SU-DHL-6 (cell line): Measurements from ENCODE around the gene ZNF471.

Experiments used
- H2AFZ ChIP-seq: fragments of 200-600 bp; sonication (generic); 2 replicates; pipeline ENCODE4 v1.6.1; 2014; ENCODE audit warnings: low read depth, mild to moderate bottlenecking, moderate library complexity, mixed read lengths, antibody characterized with exemption, low read length; ENCODE audit not compliant: severe bottlenecking
- H3F3A ChIP-seq: fragments of 200-600 bp; shearing (Covaris generic); 2 replicates; pipeline ENCODE4 v1.6.0; 2016; ENCODE audit warnings: antibody characterized with exemption, mild to moderate bottlenecking; ENCODE audit not compliant: insufficient read depth
- H3K27ac ChIP-seq: fragments of 200-600 bp; sonication (generic); 2 replicates; pipeline ENCODE4 v1.5.1; 2016; ENCODE audit warnings: low read depth, mild to moderate bottlenecking, low read length, moderate library complexity, mixed read lengths
- H3K27me3 ChIP-seq: fragments of 200-600 bp; sonication (generic), shearing (Covaris generic); 2 replicates; pipeline ENCODE4 v1.6.0; 2014; ENCODE audit warnings: mild to moderate bottlenecking, low read length
- H3K36me3 ChIP-seq: fragments of 200-600 bp; sonication (generic); 2 replicates; pipeline ENCODE4 v1.6.1; 2014; ENCODE audit warnings: mild to moderate bottlenecking, low read length, mixed read lengths
- H3K4me2 ChIP-seq: fragments of 300-600, 200-600 bp; shearing (Covaris generic), sonication (generic); 2 replicates; pipeline ENCODE4 v1.6.0; 2014; ENCODE audit warnings: low read length, low read depth, mild to moderate bottlenecking; ENCODE audit not compliant: poor library complexity, severe bottlenecking
- H3K4me3 ChIP-seq: fragments of 200-600 bp; sonication (generic); 2 replicates; pipeline ENCODE4 v1.5.1; 2014; ENCODE audit warnings: antibody characterized with exemption, low read length, mild to moderate bottlenecking, mixed read lengths; ENCODE audit not compliant: insufficient read depth, poor library complexity, severe bottlenecking
- H3K79me2 ChIP-seq: fragments of 200-600 bp; sonication (generic); 2 replicates; pipeline ENCODE4 v1.6.1; 2014; ENCODE audit warnings: mild to moderate bottlenecking, low read length, moderate library complexity; ENCODE audit not compliant: insufficient read depth
- H3K9ac ChIP-seq: fragments of 200-600 bp; sonication (generic); 2 replicates; pipeline ENCODE4 v1.7.0; 2014; ENCODE audit warnings: mild to moderate bottlenecking, low read length
- H3K9me2 ChIP-seq: fragments of 200-600 bp; sonication (generic); replicated peaks from 2 replicates; pipeline ENCODE4 v1.6.1; 2014; ENCODE audit warnings: low read length; ENCODE audit not compliant: insufficient read depth
- H3K9me3 ChIP-seq: fragments of 200-600 bp; sonication (generic); 2 replicates; pipeline ENCODE4 v1.6.1; 2014; ENCODE audit warnings: low read length, mixed read lengths; ENCODE audit not compliant: insufficient read depth
- H4K20me1 ChIP-seq: fragments of 200-600 bp; sonication (generic); 2 replicates; pipeline ENCODE4 v1.6.1; 2014; ENCODE audit warnings: low read depth, mild to moderate bottlenecking, antibody characterized with exemption, low read length, moderate library complexity, mixed read lengths
- CTCF ChIP-seq: fragments of 200-600 bp; sonication (generic); IDR thresholded peaks from one replicate; pipeline ENCODE4 v1.5.1; 2017; ENCODE audit warnings: antibody characterized with exemption, mild to moderate bottlenecking, low read length, moderate library complexity; ENCODE audit not compliant: insufficient read depth, poor library complexity, severe bottlenecking
- EZH2phosphoT487 ChIP-seq: fragments of 200-600 bp; sonication (generic), shearing (Covaris generic); conservative IDR thresholded peaks from 2 replicates; pipeline ENCODE4 v1.6.1; 2018; ENCODE audit warnings: mild to moderate bottlenecking, antibody characterized with exemption, low read length, moderate library complexity, mixed read lengths

Gene ZNF471

GRCh38 chr19:56504581-56504980 lies 3.1 kb upstream of the ZNF471 start:
- no peak overlapping the region for H2AFZ ChIP-seq
- H3K27me3 ChIP-seq, result no peaks in the 10 kb centered on the region
- TF ChIP-seq CTCF (no peak), EZH2phosphoT487 (no peak)
- no peaks in the 10 kb centered on the region for H3F3A ChIP-seq
- H3K9me2 ChIP-seq, result no peaks in the 10 kb centered on the region
- H3K4me2 ChIP-seq, result no peak overlapping the region
- no peaks in the 10 kb centered on the region for H3K36me3 ChIP-seq
- H3K9ac ChIP-seq, result no peak overlapping the region
- no peaks in the 10 kb centered on the region for H4K20me1 ChIP-seq
- H3K79me2 ChIP-seq, result no peaks in the 10 kb centered on the region
- H3K9me3 ChIP-seq, result no peaks in the 10 kb centered on the region
- no peak overlapping the region for H3K27ac ChIP-seq
- no peak overlapping the region for H3K4me3 ChIP-seq

GRCh38 chr19:56508290-56508778 lies 679 bp downstream of the ZNF471 start:
- Histone ChIP-seq H3K79me2 (no peaks in the 10 kb centered on the region), H3K9me3 (no peaks in the 10 kb centered on the region), H3F3A (no peaks in the 10 kb centered on the region), H3K27ac (no peak overlapping the region), H3K27me3 (no peaks in the 10 kb centered on the region), H3K36me3 (no peaks in the 10 kb centered on the region), H3K9me2 (no peaks in the 10 kb centered on the region), H4K20me1 (no peaks in the 10 kb centered on the region), H3K9ac (no peak overlapping the region), H3K4me2 (no peak overlapping the region), H3K4me3 (no peak overlapping the region), H2AFZ (no peak overlapping the region)
- no peak for TF ChIP-seq EZH2phosphoT487
- TF ChIP-seq CTCF, result no peak

DNA sequence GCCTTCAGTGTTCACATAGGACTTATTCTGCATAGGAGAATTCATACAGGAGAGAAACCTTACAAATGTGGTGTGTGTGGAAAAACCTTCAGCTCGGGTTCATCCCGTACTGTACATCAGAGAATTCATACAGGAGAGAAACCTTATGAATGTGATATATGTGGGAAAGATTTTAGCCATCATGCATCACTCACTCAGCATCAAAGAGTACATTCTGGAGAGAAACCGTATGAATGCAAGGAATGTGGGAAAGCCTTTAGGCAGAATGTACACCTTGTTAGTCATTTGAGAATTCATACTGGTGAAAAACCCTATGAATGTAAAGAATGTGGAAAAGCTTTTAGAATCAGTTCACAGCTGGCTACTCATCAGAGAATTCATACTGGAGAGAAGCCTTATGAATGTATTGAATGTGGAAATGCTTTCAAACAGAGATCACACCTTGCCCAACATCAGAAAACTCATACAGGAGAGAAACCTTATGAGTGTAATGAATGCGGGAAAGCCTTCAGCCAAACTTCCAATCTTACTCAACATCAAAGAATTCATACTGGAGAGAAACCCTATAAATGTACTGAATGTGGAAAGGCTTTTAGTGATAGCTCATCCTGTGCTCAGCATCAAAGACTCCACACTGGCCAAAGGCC lies 17.7 kb downstream of the ZNF471 start:
- H3K4me3 ChIP-seq, result no peak overlapping the region
- TF ChIP-seq EZH2phosphoT487, result no peak
- TF ChIP-seq CTCF, result no peak
- no peaks in the 10 kb centered on the region for H4K20me1 ChIP-seq
- H3K36me3 ChIP-seq, result no peaks in the 10 kb centered on the region
- H3K79me2 ChIP-seq, result no peaks in the 10 kb centered on the region
- H2AFZ ChIP-seq, result no peak overlapping the region
- H3K27me3 ChIP-seq, result no peaks in the 10 kb centered on the region
- no peak overlapping the region for H3K4me2 ChIP-seq
- H3K9me3 ChIP-seq, result peaks cover 47% of the 10 kb centered on the region; the same call in 1 of the 2 replicates
- no peaks in the 10 kb centered on the region for H3F3A ChIP-seq
- H3K9ac ChIP-seq, result no peak overlapping the region
- no peaks in the 10 kb centered on the region for H3K9me2 ChIP-seq
- no peak overlapping the region for H3K27ac ChIP-seq
